ENCODE data around the gene HOXC11.

Gene HOXC11

DNA sequence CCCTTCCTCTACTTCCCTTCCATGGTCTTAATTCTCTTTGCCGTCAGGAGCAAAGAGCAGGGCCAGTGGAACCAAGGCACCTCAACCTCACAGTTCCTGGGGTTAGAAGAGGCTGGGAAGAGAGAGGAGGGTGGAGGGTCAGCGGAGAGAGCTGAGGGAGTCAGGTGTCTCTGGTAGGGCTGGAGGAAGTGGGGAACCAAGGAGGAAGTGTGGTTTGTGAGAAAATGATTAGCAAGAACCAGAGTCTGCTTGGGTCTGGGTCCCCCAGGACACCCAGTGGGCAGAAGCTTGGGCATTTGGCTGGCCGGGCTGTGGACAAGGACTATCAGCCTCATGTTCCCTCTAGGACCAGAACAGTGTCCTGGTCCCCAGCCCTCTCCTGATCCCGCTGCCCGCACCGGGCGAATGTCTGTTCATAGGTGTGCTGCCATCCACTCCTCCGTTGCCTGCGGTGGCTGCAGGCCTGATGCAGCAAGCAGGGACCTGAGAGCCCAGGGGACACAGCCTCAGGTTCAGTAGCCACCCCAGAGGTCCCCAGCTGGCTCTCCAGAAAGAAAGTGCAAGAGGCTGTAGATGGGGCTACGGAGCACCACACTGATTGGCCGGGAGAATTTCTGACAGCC is 15.9 kb upstream of the HOXC11 start:
- no peak for DNase-seq (ENCODE audit: low read depth)

DNA sequence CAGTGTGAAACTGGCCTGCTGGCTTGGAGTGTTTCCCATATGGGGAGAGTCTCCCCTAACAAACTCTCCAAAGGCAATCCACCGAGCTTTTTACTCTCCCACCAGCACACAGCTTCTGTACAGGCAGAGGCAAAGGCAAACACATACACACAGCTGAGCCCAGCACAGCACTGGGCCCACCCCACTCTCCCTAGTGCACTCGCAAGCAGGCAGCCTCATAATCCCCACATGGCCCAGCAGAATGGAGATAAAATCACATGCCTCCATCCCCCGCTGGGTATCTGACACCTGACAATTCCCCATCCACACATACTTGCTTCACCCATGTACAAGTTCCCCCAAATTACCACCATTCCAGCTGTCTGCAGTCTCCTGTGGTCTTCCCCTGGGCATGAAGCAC is 14.8 kb upstream of the HOXC11 start:
- DNase-seq (ENCODE audit: low read depth): no peak

DNA sequence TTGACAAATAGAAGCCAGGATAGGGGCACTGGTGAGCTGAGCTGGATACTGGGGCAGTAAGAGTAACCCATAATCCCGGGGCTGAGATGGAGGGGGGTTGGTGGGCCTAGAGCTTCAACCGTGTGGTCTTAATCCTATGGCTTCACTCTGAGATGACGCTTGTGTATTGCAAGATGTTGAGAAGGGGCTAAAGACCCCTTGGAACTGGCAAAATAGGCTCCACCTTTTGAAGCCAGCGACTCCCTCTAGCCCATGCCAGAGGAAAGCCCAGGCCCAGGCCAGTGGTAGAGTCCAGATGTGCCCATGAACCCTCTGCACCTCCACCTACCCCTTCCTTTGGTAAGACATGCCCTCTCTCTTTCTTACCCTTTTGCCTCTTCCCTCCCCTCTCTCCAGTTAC is 13.6 kb upstream of the HOXC11 start:
- no peak for DNase-seq (ENCODE audit: low read depth)

DNA sequence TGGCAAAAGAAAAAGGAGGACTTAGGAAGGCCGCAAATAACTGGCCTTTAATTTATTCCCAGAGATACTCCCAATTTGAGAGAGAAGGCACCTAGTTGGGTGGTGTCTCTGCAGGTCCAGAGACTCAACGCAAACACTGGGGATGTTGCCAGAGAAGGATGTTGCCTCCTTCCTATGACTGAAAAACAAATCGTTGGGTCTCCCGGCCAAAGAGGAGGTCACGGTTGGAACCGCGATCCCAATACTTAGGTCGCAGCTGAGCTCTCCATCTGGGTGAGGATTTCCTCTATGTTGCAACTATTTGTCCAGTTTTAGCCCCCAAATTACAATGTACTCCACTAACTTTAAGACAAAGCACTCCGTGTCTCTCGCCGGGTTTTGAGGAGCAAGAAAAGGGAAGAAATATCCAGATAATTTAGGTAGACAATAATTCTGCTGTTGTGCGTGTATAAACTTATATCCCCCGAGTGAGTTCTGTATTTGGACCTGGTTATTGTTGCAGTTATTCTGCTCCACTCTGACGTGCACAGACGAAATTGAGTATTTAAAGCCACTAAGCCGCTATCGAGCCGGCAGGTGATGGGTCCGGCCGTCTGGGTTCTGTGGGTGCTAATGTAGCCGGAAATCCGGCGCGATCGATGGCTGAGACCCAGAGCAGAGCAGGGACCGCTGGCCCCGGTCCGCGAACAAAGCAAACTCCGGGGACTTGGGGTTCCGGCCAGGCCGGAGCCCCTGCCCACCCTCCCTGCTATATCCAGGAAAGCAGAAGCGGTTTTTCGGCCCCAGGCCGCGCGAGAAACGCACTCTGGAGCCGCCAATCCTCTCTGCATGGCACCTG is 12.5 kb upstream of the HOXC11 start:
- no peak for DNase-seq (ENCODE audit: low read depth)

DNA sequence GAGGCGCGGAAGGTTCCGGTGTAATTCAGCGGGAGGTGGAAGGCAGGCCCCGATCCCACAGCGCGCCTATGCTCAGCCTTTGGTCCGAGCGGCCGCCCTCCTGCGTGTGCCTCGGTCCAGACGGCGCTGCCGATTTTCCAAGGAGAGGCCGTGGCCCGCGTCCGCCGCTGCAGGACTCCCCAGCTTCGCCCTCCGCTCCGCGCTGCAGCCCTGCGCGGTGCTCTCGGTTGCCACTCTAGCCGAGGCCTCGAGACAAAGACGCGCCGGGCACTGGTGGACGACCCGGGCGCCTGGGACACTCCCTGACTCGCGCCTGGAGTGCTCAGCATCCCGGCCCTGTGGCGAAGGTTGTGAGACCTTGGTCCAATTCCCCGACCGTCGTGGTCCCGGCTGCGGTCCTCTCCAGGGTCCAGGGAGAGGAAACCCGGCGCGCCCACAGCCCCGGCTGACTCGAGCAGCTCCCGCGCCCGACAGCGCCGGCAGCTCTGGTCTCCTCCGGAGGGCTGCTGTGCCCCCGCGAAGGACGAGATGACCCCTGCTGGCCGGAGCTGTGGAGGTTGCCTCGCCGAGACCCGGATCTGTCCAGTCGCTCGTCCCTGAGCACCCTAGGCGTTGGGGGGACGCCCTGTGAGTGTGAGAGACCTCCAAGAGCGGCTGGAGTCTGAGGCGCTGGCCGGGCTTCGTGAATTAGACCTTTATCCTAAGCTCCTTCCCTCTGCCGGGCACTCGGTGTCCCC is 11.7 kb upstream of the HOXC11 start:
- no peak for DNase-seq (ENCODE audit: low read depth)

DNA sequence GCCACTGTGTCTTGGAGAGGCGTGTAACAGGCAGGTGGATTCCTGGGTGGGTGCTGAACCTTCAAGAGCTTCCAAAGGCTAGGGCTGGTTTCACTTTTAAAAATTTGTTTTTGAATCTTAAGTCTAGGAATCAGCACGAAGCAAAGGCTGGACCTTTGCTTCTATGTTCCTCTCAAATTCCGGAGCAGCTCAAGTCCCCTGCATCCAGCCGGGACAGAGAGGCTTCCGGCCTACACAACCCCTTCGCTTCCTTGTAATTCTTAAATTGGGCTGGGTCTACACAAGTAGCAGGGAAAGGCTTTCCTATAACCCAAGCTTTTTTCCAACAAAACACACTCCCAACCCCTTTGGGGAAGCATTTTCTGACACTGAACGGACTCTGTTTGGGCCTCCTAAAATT is 9.9 kb upstream of the HOXC11 start:
- DNase-seq (ENCODE audit: low read depth): no peak

DNA sequence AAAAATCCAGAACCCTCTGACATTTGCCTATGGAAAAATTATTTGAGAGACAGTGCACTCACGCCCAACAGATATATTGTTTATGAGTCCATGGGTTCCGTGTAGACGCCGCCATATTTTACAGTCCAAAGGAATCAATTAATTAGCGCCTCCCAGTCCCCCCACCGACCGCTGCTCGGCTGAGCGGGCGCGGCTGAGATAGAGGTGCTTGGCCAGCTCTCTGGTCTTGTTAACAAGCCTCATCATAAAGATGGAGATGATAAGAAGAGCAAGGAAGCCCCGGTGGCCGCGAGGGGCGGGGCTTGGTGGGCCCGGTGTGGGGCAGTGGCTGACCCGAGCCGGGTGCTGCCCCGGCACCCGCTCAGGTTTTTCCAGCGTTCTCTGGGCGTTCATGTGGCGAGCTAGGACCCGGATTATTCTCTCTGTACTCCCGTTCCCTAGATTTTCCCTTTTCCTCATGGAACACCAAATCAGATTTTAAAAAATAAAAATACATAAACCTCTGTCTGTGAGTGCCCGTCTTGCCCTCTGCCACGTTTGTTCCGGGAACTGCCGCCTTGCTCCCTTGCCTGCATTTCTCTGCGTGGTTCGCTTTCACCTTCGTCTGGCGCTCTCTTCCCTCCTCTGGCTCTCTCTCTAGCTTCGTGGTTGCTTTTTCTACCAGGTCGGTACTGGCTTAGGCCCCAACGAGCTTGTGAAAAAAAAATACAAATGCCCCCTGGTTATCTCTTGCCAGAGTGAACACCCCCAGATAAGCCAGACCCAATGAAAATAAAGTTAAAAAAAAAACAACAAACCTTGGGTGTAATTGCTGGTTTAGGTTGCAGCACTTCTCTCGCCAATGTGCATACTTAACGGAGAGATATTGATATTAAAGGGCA is 9.3 kb upstream of the HOXC11 start:
- no peak for DNase-seq (ENCODE audit: low read depth)

DNA sequence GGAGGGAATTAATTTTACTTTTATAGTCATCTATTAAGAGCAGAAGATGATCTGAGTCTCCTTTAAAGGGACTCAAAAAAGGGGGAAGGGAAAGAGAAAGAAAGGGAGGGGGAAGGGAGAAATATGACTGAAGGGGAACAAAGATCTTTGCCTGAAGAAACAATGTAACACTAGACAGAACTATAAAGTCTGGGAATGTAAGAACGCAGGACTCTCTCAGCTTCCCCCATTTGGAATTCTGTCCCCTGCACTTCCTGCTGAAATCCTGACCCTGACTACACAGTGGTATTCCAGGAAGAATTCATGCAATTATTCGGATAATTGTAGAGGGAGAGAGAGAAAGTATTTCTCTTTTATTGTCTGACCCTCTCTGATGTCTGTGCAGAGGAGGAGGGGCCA is 8.6 kb upstream of the HOXC11 start:
- no peak for DNase-seq (ENCODE audit: low read depth)

DNA sequence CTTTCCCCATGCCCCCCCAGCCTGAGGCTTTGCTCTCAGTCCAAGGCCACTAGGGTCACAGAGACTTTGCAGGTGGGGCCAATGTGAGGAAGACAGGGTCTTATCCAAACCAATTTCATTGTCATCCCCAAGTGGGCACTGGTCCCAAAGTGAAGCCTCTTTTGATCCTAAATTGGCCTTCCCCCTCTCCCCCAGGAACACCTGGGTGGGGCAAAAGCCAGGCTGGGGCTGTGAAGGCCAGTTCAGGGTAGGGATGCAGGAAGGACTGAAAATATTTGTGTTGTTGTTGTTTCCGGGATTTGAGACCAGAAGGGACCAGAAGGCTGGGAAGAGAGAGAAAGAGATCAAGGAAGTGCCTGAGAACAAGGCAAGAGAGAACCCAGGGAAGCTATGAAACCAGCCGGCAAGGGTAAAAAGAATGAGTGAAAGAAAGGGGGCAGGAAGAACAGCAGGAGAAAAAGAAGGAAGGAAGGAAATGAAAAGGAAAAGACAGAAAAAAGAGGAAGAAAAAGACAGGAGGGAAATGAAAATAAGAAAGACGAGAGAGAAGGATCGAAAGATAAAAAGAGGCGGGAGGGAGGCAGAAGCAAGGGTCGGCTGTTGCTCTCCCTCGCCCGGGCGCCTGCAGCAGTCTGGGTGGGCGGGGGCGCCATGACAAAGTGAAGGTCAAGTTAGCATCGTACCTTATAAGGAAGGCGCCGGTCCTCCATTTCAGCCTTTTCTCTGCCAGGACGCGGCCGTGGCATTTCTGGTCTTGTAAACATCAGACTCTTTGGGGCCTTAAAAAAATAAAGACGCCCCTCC is 7.4 kb upstream of the HOXC11 start:
- no peak for DNase-seq (ENCODE audit: low read depth)

DNA sequence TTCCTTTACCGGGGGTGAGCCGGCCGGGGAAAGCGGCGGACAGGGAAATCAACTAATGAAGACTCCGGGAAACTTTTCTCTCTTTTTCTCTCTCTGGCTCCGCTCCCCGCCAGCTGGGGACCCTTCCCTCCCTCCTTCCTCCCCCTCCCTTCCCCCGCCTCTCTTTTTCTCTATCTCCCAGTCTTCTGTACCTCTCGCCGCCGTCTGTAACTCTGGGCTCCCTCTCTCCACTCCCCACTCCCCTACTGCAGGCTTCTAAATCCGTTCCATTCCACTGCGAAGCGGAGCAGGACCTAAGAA is 6.9 kb upstream of the HOXC11 start:
- DNase-seq (ENCODE audit: low read depth): no peak

DNA sequence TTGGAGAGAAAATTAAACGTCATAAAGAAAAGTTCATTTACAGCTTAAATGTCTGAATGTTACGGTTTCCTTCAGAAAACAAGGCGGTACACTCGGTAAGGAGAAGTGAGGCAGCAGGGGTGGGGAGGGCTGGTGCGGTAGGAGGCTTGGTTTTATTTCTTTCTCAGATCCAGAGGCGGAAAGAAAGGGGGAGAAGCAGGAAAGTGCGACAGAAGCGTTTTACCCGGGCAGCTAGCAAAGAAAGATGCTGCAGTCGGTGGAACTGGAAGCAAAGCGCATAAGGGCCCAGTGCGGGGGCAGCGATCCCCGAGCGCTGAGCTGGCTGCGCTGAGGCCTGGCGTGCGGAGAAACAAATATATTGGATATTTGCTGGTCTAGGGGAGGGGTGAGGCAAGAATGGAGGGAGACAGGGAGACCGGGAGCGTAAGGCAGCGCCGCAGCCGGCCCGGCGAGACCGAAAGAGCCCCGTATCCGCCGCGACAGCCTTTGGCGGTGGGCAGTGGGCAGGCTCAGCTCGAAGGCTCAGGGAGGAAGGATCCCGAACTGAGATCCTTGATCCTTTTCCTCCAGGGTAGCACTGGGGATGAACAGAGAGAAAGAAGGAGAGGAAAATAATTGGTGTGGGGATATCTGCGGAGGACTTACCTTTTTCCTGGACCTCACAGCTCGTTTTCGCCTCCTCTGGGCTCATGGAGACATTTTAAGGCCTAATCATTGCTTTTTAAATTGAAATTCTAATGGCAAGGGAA is 6.4 kb upstream of the HOXC11 start:
- no peak for DNase-seq (ENCODE audit: low read depth)

DNA sequence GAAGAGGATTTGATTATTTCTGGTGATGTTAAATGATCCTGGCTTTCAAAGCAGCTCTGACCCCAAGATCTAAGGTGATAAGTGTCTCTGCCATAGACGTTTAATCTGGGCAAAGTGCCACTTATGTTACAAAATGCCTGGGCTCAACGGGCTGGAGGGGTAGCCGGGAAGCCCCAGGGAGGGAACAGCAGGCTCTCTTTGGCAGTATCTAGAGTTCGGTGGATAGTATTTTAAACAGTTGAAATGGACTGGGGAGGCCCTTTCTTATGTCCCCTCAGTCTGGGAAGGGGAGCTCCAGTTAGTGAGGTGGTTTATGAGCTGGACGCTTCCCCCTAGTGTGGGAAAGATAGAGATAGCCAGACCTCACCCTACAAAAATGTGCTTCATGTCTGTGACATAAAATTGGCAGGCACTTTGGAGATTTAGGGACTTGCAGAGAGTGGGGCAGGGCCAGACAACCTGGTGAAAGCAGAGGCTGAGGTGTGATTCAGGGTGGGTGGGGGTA is 5.5 kb upstream of the HOXC11 start:
- no peak for DNase-seq (ENCODE audit: low read depth)

DNA sequence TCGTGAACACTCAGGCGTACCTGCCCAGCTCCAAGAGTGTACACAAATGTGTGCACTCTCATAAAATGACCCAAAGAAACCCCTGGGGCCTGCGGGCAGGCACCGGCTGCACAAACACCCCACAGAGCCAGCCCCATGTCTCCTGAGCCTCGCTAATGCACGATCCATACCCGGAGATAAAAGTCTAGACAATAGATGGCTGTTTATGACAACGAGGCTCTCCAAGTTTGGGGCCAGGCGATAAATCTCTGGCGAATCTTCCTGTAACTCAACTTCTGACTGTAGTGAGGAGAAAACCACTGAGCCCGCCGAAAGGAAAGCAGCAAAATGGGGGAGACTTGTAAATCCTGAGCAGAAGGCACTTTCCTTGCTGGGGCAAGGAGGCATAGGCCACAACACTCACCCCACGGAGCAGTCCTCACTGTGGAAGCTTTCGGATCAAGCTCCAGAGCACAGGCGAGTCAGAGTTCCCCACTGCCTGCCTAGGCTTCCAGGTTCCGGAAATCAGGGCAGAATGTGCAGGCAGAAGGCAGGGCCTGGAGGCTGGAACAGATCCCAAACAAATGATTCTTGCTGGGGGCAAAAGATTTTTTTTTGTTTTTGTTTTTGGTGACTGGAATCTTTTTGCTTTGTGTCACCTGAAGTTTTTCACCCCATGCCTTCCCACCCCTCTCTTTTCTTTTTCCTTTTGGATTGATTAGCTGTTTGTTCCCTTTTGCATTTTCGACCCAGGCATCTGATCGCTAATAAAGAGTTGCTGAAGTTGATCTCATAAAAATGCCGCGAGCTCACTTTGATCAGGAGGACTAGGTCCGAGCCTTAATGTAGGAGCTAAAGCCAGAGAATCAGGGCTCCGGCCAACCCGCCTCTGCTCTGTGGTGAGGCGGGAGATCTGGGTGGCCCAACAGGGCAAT is 4.5 kb upstream of the HOXC11 start:
- DNase-seq (ENCODE audit: low read depth): no peak

DNA sequence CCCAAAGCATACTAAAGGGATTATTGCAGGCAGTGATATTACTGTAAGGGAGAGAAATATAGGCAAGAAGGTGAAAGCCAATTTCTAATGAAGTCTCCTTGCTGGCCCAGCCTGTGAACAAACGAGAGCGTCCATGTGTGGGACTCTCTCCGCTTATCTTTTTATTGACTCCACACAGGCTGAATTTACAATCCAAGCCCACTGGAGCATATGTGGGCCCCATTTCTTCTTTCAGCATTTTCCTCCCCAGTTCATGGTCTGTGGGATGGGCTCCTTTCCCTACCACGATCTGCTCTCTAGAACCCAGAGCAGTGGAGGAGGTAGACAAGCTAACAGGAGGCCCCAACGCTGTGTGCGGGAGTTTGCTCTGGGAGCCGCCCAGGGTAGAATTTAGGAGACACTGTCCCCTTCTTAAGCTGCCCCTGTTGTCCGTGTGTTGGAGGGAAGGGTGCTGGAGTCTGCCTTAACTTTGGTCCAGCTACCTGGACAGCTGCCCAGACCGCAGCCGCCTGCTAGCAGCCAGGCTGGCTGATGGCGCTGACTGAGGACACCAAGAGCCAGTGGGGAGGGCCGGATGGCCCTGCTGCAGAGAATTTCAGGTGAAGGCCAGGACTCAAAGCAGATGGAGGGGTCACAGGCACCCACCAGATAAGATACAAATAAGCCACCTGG is 3.2 kb upstream of the HOXC11 start:
- DNase-seq (ENCODE audit: low read depth): no peak

DNA sequence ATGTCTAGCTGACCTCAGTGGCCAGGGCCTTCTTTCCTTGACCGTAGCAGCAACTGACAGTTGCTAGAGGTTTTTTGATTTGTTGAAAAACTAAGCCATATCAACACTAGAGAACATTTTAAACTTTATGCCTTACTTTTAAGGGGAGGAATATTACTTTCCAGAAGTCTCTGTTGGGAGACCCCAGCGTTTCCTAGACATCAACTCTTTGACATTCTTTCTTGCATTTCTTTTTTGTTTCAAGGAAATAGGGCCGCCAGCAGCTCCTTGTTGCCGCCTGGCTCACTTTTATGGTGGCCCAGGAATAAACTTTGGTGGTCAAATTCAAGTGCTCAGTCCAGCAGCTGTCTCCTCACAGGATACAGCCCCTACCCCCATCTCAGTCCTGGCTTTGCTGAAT is 2.5 kb upstream of the HOXC11 start:
- DNase-seq (ENCODE audit: low read depth): no peak

DNA sequence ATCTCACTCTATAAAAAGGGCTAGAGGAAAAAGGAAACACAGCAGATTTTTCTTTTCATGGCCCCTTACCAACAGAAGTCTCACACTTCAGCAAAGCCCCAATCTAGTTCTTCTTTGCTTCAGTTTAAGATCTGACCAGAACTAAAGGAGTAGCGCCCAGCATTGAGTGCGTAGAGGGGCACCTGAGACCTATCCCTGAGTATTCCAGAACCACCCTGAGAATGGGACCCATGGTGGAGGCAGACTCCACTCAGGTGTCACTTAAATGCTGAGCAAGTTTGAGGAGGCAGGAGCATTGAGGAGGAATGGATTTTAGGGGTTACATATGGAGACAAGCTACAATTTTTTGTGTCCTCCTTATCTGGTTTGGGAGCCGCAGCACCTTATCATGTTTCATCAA is 1.8 kb upstream of the HOXC11 start:
- DNase-seq (ENCODE audit: low read depth): no peak

DNA sequence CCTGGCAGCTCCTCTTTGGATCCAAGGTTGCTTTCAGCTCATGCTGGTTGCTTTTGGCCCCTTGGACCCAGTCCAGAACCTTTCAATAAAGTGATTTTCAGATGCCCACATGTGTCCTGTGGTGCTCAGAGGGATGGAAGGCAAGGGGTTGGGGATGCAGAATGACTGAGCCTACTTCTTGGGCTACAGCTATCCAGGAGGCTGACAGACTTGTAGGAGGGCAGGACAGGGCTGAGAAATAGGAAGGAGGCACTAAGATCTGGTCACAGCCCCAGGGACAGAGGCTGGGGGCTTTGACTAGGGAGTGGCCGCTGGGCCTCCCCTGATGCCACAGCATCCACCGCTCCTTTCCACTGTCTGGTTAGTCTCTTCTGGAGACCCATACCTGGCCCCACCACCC is 1.2 kb upstream of the HOXC11 start:
- DNase-seq (ENCODE audit: low read depth): no peak

DNA sequence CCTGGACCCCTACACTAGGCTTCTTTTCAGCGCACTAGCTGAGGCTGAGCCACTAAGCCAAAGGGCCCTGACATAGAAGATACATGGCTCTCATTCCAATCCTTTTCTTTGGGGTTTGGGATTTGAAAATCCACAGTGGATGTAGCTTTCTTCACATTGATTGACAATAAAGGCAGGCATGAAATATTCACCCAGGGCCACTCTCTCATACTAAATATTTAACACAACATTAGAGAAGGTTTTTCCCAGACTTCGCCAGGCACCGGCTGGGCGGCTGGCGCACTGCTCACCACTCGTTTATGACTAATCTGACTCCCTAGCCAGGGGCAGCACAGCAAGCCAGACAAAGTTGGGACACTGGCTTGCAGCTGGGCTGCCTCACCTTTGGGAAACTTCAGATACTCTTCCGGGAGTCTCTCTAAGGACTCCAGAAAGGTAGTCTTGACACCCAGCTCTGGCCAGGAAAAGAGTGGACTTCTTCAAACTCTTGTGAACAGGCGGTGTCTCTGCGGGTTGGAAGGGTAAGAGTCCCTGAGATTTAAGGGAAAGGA is 699 bp upstream of the HOXC11 start:
- DNase-seq (ENCODE audit: low read depth): no peak

Measured in stimulated activated CD8-positive, alpha-beta memory T cell treated with anti-CD3 and anti-CD28 coated beads, Interleukin-12 subunit alpha, Interleukin-12 subunit beta, amount 100 ng/mL, for 1 hour (primary cell).